Measurements from ENCODE around the gene SPDYE1.
A peak's percentile ranks its signal among the peaks of the same experiment; 100 is the strongest.
"Not testable (repeated sequence)": the region's sequence is repeated elsewhere in the genome, so short reads cannot be mapped to it uniquely, and the experiment has no call there.

SPDYE1 gene

GRCh38 chr7:43990829-43991228 is 6.9 kb upstream of the SPDYE1 start:
- not testable (repeated sequence) for DNase-seq (ENCODE audit: low read depth in 3 of 3, low spot score in 1 of 3)

- DNase-seq (ENCODE audit: low read depth in 3 of 3, low spot score in 1 of 3): not testable (repeated sequence)
Observed at GRCh38 chr7:43992896-43993295, 4.8 kb upstream of the SPDYE1 start.

GRCh38 chr7:43994681-43995080 is 3.0 kb upstream of the SPDYE1 start:
- DNase-seq (ENCODE audit: low read depth in 3 of 3, low spot score in 1 of 3): not testable (repeated sequence)

- DNase-seq (ENCODE audit: low read depth in 3 of 3, low spot score in 1 of 3): not testable (repeated sequence)
Observed at GRCh38 chr7:44012081-44012480, 14.4 kb downstream of the SPDYE1 start.

- DNase-seq (ENCODE audit: low read depth in 3 of 3, low spot score in 1 of 3): not testable (repeated sequence)
Observed at GRCh38 chr7:44015090-44015489, 17.4 kb downstream of the SPDYE1 start.

- DNase-seq (ENCODE audit: low read depth in 3 of 3, low spot score in 1 of 3): peak; percentile 98 to 99 (median 98)
Observed at GRCh38 chr7:44018857-44019807, 21.4 kb downstream of the SPDYE1 start.

- DNase-seq (ENCODE audit: low read depth in 3 of 3, low spot score in 1 of 3): not testable (repeated sequence)
Observed at GRCh38 chr7:44019825-44020224, 22.1 kb downstream of the SPDYE1 start.

GRCh38 chr7:44022069-44022468 is 24.4 kb downstream of the SPDYE1 start:
- DNase-seq (ENCODE audit: low read depth in 3 of 3, low spot score in 1 of 3): not testable (repeated sequence)

GRCh38 chr7:44022796-44023467 is 25.2 kb downstream of the SPDYE1 start:
- not testable (repeated sequence) for DNase-seq (ENCODE audit: low read depth in 3 of 3, low spot score in 1 of 3)

- DNase-seq (ENCODE audit: low read depth in 3 of 3, low spot score in 1 of 3): not testable (repeated sequence)
Observed at GRCh38 chr7:44029433-44029832, 31.7 kb downstream of the SPDYE1 start.

GRCh38 chr7:44030029-44030428 is 32.3 kb downstream of the SPDYE1 start:
- DNase-seq (ENCODE audit: low read depth in 3 of 3, low spot score in 1 of 3): not testable (repeated sequence)

- not testable (repeated sequence) for DNase-seq (ENCODE audit: low read depth in 3 of 3, low spot score in 1 of 3)
Observed at GRCh38 chr7:44031319-44031718, 33.6 kb downstream of the SPDYE1 start.

- DNase-seq (ENCODE audit: low read depth in 3 of 3, low spot score in 1 of 3): not testable (repeated sequence)
Observed at GRCh38 chr7:44032031-44032430, 34.3 kb downstream of the SPDYE1 start.

- DNase-seq (ENCODE audit: low read depth in 3 of 3, low spot score in 1 of 3): not testable (repeated sequence)
Observed at GRCh38 chr7:44033971-44034844, 36.5 kb downstream of the SPDYE1 start.

GRCh38 chr7:44036364-44036763 is 38.7 kb downstream of the SPDYE1 start:
- DNase-seq (ENCODE audit: low read depth in 3 of 3, low spot score in 1 of 3): not testable (repeated sequence)

- DNase-seq (ENCODE audit: low read depth in 3 of 3, low spot score in 1 of 3): not testable (repeated sequence)
Observed at GRCh38 chr7:44037951-44038350, 40.3 kb downstream of the SPDYE1 start.

- not testable (repeated sequence) for DNase-seq (ENCODE audit: low read depth in 3 of 3, low spot score in 1 of 3)
Observed at GRCh38 chr7:44038553-44038952, 40.9 kb downstream of the SPDYE1 start.

GRCh38 chr7:44038961-44039558 is 41.4 kb downstream of the SPDYE1 start:
- DNase-seq (ENCODE audit: low read depth in 3 of 3, low spot score in 1 of 3): peak; percentile 49 to 55 (median 49)

- DNase-seq (ENCODE audit: low read depth in 3 of 3, low spot score in 1 of 3): not testable (repeated sequence)
Observed at GRCh38 chr7:44039800-44040492, 42.2 kb downstream of the SPDYE1 start.

- DNase-seq (ENCODE audit: low read depth in 3 of 3, low spot score in 1 of 3): peak in 2 of 3 donors; percentile 48 to 50
Observed at GRCh38 chr7:44040493-44040891, 42.8 kb downstream of the SPDYE1 start.
